DOHH2 (cell line): Measurements from ENCODE around the gene TTBK1.

Source experiments
- H3F3A ChIP-seq: fragments of 200-600 bp; sonication (generic), shearing (Covaris generic); 2 replicates; pipeline ENCODE4 v1.6.0; 2016; ENCODE audit warnings: antibody characterized with exemption, mild to moderate bottlenecking; ENCODE audit not compliant: control insufficient read depth, insufficient read depth
- H3K27ac ChIP-seq: fragments of 200-600 bp; sonication (generic); 2 replicates; pipeline ENCODE4 v1.5.1; 2014; ENCODE audit warnings: low read depth, mild to moderate bottlenecking, low read length, moderate library complexity
- H3K27me3 ChIP-seq: fragments of 200-600 bp; sonication (generic); 2 replicates; pipeline ENCODE4 v1.6.1; 2014; ENCODE audit warnings: mild to moderate bottlenecking, low read length, mixed read lengths; ENCODE audit not compliant: control insufficient read depth
- H3K36me3 ChIP-seq: fragments of 200-600 bp; sonication (generic); 2 replicates; pipeline ENCODE4 v1.6.1; 2014; ENCODE audit warnings: mild to moderate bottlenecking, low read length, moderate library complexity, mixed read lengths; ENCODE audit not compliant: control insufficient read depth
- H3K4me1 ChIP-seq: fragments of 200-600 bp; sonication (generic); 2 replicates; pipeline ENCODE4 v1.6.1; 2014; ENCODE audit warnings: mild to moderate bottlenecking, low read length, mixed read lengths; ENCODE audit not compliant: control insufficient read depth
- H3K4me2 ChIP-seq: fragments of 200-600 bp; sonication (generic); 2 replicates; pipeline ENCODE4 v1.6.0; 2014; ENCODE audit warnings: mild to moderate bottlenecking, low read length, moderate library complexity
- H3K4me3 ChIP-seq: fragments of 200-600 bp; sonication (generic); 2 replicates; pipeline ENCODE4 v1.5.1; 2014; ENCODE audit warnings: mild to moderate bottlenecking, low read length, mixed read lengths
- H3K79me2 ChIP-seq: fragments of 200-600 bp; sonication (generic); 2 replicates; pipeline ENCODE4 v1.6.1; 2014; ENCODE audit warnings: mild to moderate bottlenecking, low read length, mixed read lengths; ENCODE audit not compliant: control insufficient read depth
- H3K9me2 ChIP-seq: fragments of 200-600 bp; sonication (generic); replicated peaks from 2 replicates; pipeline ENCODE4 v1.6.1; 2014; ENCODE audit warnings: mild to moderate bottlenecking, low read length, mixed read lengths; ENCODE audit not compliant: control insufficient read depth
- H3K9me3 ChIP-seq: fragments of 200-600 bp; sonication (generic); 2 replicates; pipeline ENCODE4 v1.6.1; 2014; ENCODE audit warnings: antibody characterized with exemption, low read length, mixed read lengths; ENCODE audit not compliant: control insufficient read depth, insufficient read depth
- H4K20me1 ChIP-seq: fragments of 200-600 bp; sonication (generic); 2 replicates; pipeline ENCODE4 v1.6.0; 2014; ENCODE audit warnings: low read depth, mild to moderate bottlenecking, antibody characterized with exemption, low read length, moderate library complexity; ENCODE audit not compliant: control insufficient read depth, insufficient read depth
- EZH2phosphoT487 ChIP-seq: fragments of 200-600 bp; sonication (generic); IDR thresholded peaks from 2 replicates; pipeline ENCODE4 v1.6.1; 2017; ENCODE audit warnings: borderline replicate concordance, mild to moderate bottlenecking, antibody characterized with exemption, low read length, moderate library complexity, mixed read lengths
- TF ChIP-seq, protein P1 (sequence below): fragments of 200-600 bp; sonication (generic); IDR thresholded peaks from one replicate; pipeline ENCODE4 v1.5.1; 2014; ENCODE audit warnings: antibody characterized with exemption, mild to moderate bottlenecking, low read depth, low read length; ENCODE audit not compliant: poor library complexity, severe bottlenecking

The TTBK1 gene

GRCh38 chr6:43217351-43217750 is 25.9 kb upstream of the TTBK1 start:
- Histone ChIP-seq H3K9me2 (no peaks in the 10 kb centered on the region), H3K4me2 (no peak overlapping the region), H3K4me1 (no peaks in the 10 kb centered on the region), H3K4me3 (no peak overlapping the region), H3K27me3 (no peaks in the 10 kb centered on the region), H3K36me3 (peaks cover 35% of the 10 kb centered on the region), H3F3A (0 out of 2 replicates have a peak, but pooled peaks cover 3% of the 10 kb centered on the region), H3K79me2 (no peaks in the 10 kb centered on the region), H4K20me1 (no peaks in the 10 kb centered on the region), H3K9me3 (no peaks in the 10 kb centered on the region), H3K27ac (no peak overlapping the region)
- TF ChIP-seq EZH2phosphoT487, result no peak
- TF ChIP-seq, protein P1, sequence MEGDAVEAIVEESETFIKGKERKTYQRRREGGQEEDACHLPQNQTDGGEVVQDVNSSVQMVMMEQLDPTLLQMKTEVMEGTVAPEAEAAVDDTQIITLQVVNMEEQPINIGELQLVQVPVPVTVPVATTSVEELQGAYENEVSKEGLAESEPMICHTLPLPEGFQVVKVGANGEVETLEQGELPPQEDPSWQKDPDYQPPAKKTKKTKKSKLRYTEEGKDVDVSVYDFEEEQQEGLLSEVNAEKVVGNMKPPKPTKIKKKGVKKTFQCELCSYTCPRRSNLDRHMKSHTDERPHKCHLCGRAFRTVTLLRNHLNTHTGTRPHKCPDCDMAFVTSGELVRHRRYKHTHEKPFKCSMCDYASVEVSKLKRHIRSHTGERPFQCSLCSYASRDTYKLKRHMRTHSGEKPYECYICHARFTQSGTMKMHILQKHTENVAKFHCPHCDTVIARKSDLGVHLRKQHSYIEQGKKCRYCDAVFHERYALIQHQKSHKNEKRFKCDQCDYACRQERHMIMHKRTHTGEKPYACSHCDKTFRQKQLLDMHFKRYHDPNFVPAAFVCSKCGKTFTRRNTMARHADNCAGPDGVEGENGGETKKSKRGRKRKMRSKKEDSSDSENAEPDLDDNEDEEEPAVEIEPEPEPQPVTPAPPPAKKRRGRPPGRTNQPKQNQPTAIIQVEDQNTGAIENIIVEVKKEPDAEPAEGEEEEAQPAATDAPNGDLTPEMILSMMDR, result no peak

DNA sequence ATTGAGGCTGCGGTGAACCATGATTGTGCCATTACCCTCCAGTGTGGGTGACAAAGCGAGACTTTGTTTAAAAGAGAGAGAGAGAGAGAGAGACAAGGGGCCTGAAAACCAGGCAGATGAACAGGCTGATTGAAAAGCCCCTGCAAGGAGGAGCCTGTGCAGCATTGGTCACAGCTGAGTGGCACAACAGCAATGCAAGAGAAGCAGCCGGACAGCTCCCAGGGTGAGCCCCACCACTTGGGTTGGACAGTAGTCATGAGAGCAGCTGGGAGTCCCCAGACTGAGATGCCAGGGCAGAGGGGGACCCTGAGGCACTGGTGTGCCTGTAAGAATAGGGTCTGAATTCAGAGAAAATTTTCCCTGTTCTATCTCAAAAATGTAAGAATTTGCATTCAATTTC is 24.2 kb upstream of the TTBK1 start:
- no peaks in the 10 kb centered on the region for H4K20me1 ChIP-seq
- TF ChIP-seq EZH2phosphoT487, result no peak
- TF ChIP-seq, protein P1, result no peak
- peaks cover 9% of the 10 kb centered on the region for H3K79me2 ChIP-seq
- H3K4me1 ChIP-seq, result peaks cover 10% of the 10 kb centered on the region
- 0 out of 2 replicates have a peak, but pooled peaks cover 3% of the 10 kb centered on the region for H3F3A ChIP-seq
- H3K4me2 ChIP-seq, result no peak overlapping the region
- H3K27me3 ChIP-seq, result no peaks in the 10 kb centered on the region
- no peak overlapping the region for H3K4me3 ChIP-seq
- H3K36me3 ChIP-seq, result peaks cover 52% of the 10 kb centered on the region
- H3K27ac ChIP-seq, result no peak overlapping the region
- H3K9me3 ChIP-seq, result no peaks in the 10 kb centered on the region
- H3K9me2 ChIP-seq, result no peaks in the 10 kb centered on the region

GRCh38 chr6:43219814-43220213 is 23.5 kb upstream of the TTBK1 start:
- Histone ChIP-seq H3F3A (peaks cover 7% of the 10 kb centered on the region; the same call in 1 of the 2 replicates), H3K4me1 (peaks cover 17% of the 10 kb centered on the region), H4K20me1 (no peaks in the 10 kb centered on the region), H3K27ac (no peak overlapping the region), H3K4me3 (no peak overlapping the region), H3K36me3 (peaks cover 53% of the 10 kb centered on the region), H3K9me3 (no peaks in the 10 kb centered on the region), H3K9me2 (no peaks in the 10 kb centered on the region), H3K27me3 (no peaks in the 10 kb centered on the region), H3K4me2 (no peak overlapping the region), H3K79me2 (peaks cover 9% of the 10 kb centered on the region)
- TF ChIP-seq, protein P1, result no peak
- TF ChIP-seq EZH2phosphoT487, result no peak
